T1000 (cell line): Measurements from ENCODE around the gene HOXB7.

ENCODE experiments used
- DNase-seq: peaks from one replicate; lab custom pipeline; 2025; ENCODE audit warnings: mixed read lengths; lab: John Stamatoyannopoulos, UW

The HOXB7 gene

GRCh38 chr17:48609033-48609432 lies 1.8 kb downstream of the HOXB7 start:
- DNase-seq = no peak

- no peak for DNase-seq
These were observed 2.4 kb downstream of the HOXB7 start for GRCh38 chr17:48608494-48608834.

GRCh38 chr17:48606892-48607614 lies 3.8 kb downstream of the HOXB7 start:
- DNase-seq = no peak

- no peak for DNase-seq
These were observed 4.6 kb downstream of the HOXB7 start for GRCh38 chr17:48605991-48606891.

- DNase-seq = no peak
These were observed 5.4 kb downstream of the HOXB7 start for GRCh38 chr17:48605409-48605919.

GRCh38 chr17:48604770-48605329 lies 6.0 kb downstream of the HOXB7 start, which contains the start of gene HOXB6:
Gene HOXB6, minus strand, starts transcription at chr17:48604986. Its CDS starts 6,836 bp downstream, at chr17:48598150.
- DNase-seq = peak; percentile 38

GRCh38 chr17:48603959-48604769 lies 6.7 kb downstream of the HOXB7 start:
- DNase-seq = peak; percentile 43

- DNase-seq = no peak
These were observed 9.0 kb downstream of the HOXB7 start for GRCh38 chr17:48601539-48602425.

- DNase-seq = no peak
These were observed 9.6 kb downstream of the HOXB7 start for GRCh38 chr17:48601207-48601538.

- DNase-seq = no peak
These were observed 10.3 kb downstream of the HOXB7 start for GRCh38 chr17:48600244-48601098.

GRCh38 chr17:48599354-48599753 lies 11.5 kb downstream of the HOXB7 start:
- DNase-seq = no peak

GRCh38 chr17:48598736-48599135 lies 12.1 kb downstream of the HOXB7 start:
- DNase-seq = no peak

- no peak for DNase-seq
These were observed 12.8 kb downstream of the HOXB7 start for GRCh38 chr17:48597778-48598631.

- no peak for DNase-seq
These were observed 13.4 kb downstream of the HOXB7 start for GRCh38 chr17:48597528-48597777.

GRCh38 chr17:48596735-48597527 lies 13.9 kb downstream of the HOXB7 start:
- DNase-seq = no peak

- no peak for DNase-seq
These were observed 14.7 kb downstream of the HOXB7 start for GRCh38 chr17:48596000-48596734.

GRCh38 chr17:48595278-48595999 lies 15.4 kb downstream of the HOXB7 start:
- DNase-seq = no peak
